HL-60 (cell line): ENCODE data around the gene NCBP3.

Source experiments
- CTCF ChIP-seq: IDR thresholded peaks from one replicate; pipeline ENCODE4 v1.5.1; 2011; ENCODE audit warnings: low read length, control low read depth, inconsistent platforms; ENCODE audit not compliant: insufficient read depth
- GABPA ChIP-seq: IDR thresholded peaks from 2 replicates; pipeline ENCODE4 v1.6.1; 2012; ENCODE audit warnings: low read depth
- POLR2AphosphoS5 ChIP-seq: IDR thresholded peaks from 2 replicates; pipeline ENCODE4 v1.6.1; 2012; ENCODE audit warnings: low read depth
- REST ChIP-seq: IDR thresholded peaks from 2 replicates; pipeline ENCODE4 v1.6.1; 2012; ENCODE audit warnings: low read depth; ENCODE audit not compliant: insufficient replicate concordance
- SPI1 ChIP-seq: IDR thresholded peaks from 2 replicates; pipeline ENCODE4 v1.6.1; 2012; ENCODE audit warnings: low read depth, mild to moderate bottlenecking, borderline replicate concordance

DNA sequence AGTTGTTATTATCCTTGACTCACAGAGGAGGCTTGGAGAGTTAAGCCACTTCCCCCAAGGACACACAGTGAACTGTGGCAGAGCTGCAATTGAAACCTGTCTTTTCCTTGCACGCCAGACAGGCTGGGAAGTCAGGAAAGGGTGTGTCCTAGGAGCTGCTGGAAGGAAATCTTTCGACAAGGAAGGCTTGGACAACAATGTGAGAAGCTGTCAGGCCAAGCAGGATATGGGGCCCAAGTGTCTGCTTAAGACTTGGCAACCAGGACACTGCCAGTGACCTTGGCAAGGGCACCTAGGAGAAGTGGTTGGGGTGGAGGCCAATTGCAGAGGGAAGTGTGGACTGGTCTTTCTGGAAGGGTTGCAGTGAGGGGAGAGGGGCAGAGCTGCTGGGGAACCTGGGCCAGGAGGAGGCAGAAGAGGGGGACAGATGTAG is 48.9 kb upstream of the NCBP3 start:
- TF ChIP-seq CTCF (no peak), REST (no peak), POLR2AphosphoS5 (no peak), SPI1 (no peak), GABPA (no peak)
